ENCODE data around the gene DGKG.

DNA sequence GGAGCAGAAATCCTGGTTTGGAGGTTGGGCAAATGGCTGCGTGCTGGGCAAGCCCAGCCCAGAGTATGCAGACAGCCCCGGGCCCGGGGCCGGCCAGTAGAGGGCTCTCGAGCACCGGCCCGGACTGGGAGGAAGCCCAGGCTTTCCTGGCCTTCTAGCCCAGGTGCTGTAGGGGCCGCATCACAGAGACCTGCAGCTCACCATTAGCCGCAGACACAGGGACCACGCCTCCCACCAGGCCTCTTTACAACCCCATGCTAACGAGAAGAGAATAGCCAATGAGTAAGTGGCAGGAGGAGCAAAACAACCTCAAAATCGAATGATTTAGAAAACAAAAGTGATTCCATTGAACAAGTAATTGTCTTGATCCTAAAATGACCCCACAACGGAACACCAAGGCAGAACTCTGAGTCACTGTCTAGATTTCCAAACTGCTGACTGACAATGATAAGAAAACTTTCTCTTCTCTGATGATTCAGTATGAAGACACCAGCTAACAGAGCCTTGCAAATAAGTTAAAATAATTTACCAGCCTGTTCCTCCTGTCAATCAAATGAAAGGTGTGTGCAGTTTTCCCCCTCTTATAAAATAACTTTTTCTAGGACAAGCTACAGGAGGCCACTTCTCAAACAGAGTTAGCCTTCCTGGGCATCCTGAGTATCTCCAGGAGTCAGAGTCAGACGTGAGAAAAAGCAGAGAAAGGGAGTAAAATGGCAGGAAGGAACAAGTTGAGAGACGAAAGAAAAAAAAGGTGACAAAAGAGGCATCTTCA lies 102.2 kb downstream of the DGKG start:
- TF ChIP-seq, protein P1, sequence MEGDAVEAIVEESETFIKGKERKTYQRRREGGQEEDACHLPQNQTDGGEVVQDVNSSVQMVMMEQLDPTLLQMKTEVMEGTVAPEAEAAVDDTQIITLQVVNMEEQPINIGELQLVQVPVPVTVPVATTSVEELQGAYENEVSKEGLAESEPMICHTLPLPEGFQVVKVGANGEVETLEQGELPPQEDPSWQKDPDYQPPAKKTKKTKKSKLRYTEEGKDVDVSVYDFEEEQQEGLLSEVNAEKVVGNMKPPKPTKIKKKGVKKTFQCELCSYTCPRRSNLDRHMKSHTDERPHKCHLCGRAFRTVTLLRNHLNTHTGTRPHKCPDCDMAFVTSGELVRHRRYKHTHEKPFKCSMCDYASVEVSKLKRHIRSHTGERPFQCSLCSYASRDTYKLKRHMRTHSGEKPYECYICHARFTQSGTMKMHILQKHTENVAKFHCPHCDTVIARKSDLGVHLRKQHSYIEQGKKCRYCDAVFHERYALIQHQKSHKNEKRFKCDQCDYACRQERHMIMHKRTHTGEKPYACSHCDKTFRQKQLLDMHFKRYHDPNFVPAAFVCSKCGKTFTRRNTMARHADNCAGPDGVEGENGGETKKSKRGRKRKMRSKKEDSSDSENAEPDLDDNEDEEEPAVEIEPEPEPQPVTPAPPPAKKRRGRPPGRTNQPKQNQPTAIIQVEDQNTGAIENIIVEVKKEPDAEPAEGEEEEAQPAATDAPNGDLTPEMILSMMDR (IDR thresholded peaks at IDR 0.05) = peak; percentile 61 to 81 (median 78)
- TF ChIP-seq POLR2A (IDR thresholded peaks at IDR 0.05) = no peak
